Measurements from ENCODE around the gene TAOK2. TPM values are rescaled to one million over a fixed set of nuclear protein-coding genes. Genes with fewer than 3 reads are reported as not detected.

Gene TAOK2
- total RNA-seq, 1 experiment from 2014 or later: 76.2 TPM

DNA sequence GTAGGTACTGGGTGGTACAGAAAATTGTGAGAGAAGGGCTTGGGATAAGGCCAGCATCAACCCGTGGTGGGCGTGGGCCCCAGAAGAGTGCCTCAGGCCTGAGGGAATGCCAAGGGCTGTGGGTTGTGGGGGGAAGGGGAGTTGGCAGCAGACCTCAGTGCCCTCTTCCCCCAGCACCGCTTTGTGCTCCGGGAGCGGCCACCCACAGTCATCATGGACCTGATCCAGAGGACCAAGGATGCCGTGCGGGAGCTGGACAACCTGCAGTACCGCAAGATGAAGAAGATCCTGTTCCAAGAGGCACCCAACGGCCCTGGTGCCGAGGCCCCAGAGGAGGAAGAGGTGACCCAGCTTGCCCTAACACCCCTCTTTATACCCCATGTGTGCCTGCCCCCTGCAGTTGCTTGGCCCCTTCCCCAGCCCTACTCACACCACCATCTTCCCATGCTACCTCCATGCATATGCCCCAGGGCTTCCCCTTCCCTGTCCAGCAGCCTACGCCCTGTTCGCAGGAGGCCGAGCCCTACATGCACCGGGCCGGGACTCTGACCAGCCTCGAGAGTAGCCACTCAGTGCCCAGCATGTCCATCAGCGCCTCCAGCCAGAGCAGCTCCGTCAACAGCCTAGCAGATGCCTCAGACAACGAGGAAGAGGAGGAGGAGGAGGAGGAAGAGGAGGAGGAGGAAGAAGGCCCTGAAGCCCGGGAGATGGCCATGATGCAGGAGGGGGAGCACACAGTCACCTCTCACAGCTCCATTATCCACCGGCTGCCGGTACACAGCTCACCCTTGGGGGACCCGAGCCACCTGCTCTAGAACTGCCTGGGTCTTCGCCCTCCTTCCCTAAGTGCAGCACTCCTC, 9.1 kb downstream of the TAOK2 start:
- Mint-ChIP-seq H3K36me3 (ENCODE audit: insufficient read depth, unreplicated experiment) (peaks cover 46% of the 10 kb centered on the region), H3K27me3 (ENCODE audit: unreplicated experiment) (no peaks in the 10 kb centered on the region), H3K27ac (ENCODE audit: unreplicated experiment) (no peak overlapping the region), H3K4me3 (ENCODE audit: low read depth, unreplicated experiment) (no peak overlapping the region), H3K9me3 (ENCODE audit: low read depth, unreplicated experiment) (no peaks in the 10 kb centered on the region), H3K4me1 (ENCODE audit: low read depth, unreplicated experiment) (no peaks in the 10 kb centered on the region)
- no peak for DNase-seq
- intact Hi-C loops (cut with micrococcal nuclease; ENCODE audit: unreplicated experiment): no loop called here
- CTCF ChIA-PET: interaction anchor here (0.6 kb wide), 1 partner anchor 822 kb away, joined by 3 read pairs; no protein-coding TSS in a partner anchor
- BruUV-seq (replicated peaks): no TSS peak
- no peak for TF ChIP-seq CTCF (IDR thresholded peaks at IDR 0.05; ENCODE audit: unreplicated experiment)

DNA sequence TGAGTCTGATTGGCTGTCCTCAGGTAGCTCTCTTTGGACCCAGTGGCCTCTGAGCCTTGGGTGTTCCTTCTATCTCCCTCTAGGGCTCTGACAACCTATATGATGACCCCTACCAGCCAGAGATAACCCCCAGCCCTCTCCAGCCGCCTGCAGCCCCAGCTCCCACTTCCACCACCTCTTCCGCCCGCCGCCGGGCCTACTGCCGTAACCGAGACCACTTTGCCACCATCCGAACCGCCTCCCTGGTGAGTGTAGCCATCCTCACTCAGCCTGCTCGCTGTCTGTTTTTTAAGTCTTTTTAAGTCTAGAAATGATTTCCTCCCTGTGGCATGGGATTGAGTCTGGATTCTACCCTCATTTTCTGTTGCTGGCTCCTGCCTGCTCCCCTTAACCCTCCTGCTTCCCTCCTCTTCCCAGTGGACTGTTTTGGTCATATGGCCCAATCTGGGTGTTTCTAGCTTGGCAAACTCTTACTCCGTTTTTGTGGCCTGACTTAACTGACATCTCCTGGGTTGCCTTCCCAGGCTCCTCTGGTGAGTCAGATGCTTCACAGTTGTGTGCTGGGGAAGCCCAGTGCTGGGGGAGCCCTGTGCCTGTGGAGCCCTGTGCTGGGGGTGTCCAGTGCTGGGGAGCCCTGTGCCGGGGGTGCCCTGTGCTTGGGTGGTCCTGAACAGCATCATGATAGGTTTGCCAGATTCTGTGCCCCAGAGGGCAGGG, 9.9 kb downstream of the TAOK2 start:
- H3K4me1 Mint-ChIP-seq (ENCODE audit: low read depth, unreplicated experiment): no peaks in the 10 kb centered on the region
- no peaks in the 10 kb centered on the region for H3K9me3 Mint-ChIP-seq (ENCODE audit: low read depth, unreplicated experiment)
- no peak overlapping the region for H3K4me3 Mint-ChIP-seq (ENCODE audit: low read depth, unreplicated experiment)
- BruUV-seq (replicated peaks): no TSS peak
- intact Hi-C loops (cut with micrococcal nuclease; ENCODE audit: unreplicated experiment): no loop called here
- CTCF ChIA-PET: interaction anchor here (1.4 kb wide), 1 partner anchor 8 kb away, joined by 3 read pairs; no protein-coding TSS in a partner anchor
- DNase-seq: no peak
- H3K27ac Mint-ChIP-seq (ENCODE audit: unreplicated experiment): no peak overlapping the region
- no peaks in the 10 kb centered on the region for H3K27me3 Mint-ChIP-seq (ENCODE audit: unreplicated experiment)
- H3K36me3 Mint-ChIP-seq (ENCODE audit: insufficient read depth, unreplicated experiment): peaks cover 54% of the 10 kb centered on the region
- TF ChIP-seq CTCF (IDR thresholded peaks at IDR 0.05; ENCODE audit: unreplicated experiment): no peak

- H3K27me3 Mint-ChIP-seq (ENCODE audit: unreplicated experiment): no peaks in the 10 kb centered on the region
- no peak overlapping the region for H3K4me3 Mint-ChIP-seq (ENCODE audit: low read depth, unreplicated experiment)
- intact Hi-C loops (cut with micrococcal nuclease; ENCODE audit: unreplicated experiment): no loop called here
- no peak for TF ChIP-seq CTCF (IDR thresholded peaks at IDR 0.05; ENCODE audit: unreplicated experiment)
- H3K9me3 Mint-ChIP-seq (ENCODE audit: low read depth, unreplicated experiment): no peaks in the 10 kb centered on the region
- no peak for DNase-seq
- BruUV-seq (replicated peaks): no TSS peak
- H3K27ac Mint-ChIP-seq (ENCODE audit: unreplicated experiment): no peak overlapping the region
- CTCF ChIA-PET: interaction anchor here (1.4 kb wide), 1 partner anchor 8 kb away, joined by 3 read pairs; no protein-coding TSS in a partner anchor
- H3K36me3 Mint-ChIP-seq (ENCODE audit: insufficient read depth, unreplicated experiment): peaks cover 48% of the 10 kb centered on the region
- H3K4me1 Mint-ChIP-seq (ENCODE audit: low read depth, unreplicated experiment): no peaks in the 10 kb centered on the region
Measured at GRCh38 chr16:29984137-29984763, 10.6 kb downstream of the TAOK2 start.

- CTCF ChIA-PET: interaction anchor here (1.4 kb wide), 1 partner anchor 9 kb away, joined by 3 read pairs; no protein-coding TSS in a partner anchor
- no peaks in the 10 kb centered on the region for H3K9me3 Mint-ChIP-seq (ENCODE audit: low read depth, unreplicated experiment)
- no peak overlapping the region for H3K27ac Mint-ChIP-seq (ENCODE audit: unreplicated experiment)
- no peak for TF ChIP-seq CTCF (IDR thresholded peaks at IDR 0.05; ENCODE audit: unreplicated experiment)
- H3K27me3 Mint-ChIP-seq (ENCODE audit: unreplicated experiment): no peaks in the 10 kb centered on the region
- H3K36me3 Mint-ChIP-seq (ENCODE audit: insufficient read depth, unreplicated experiment): peaks cover 53% of the 10 kb centered on the region
- no TSS peak for BruUV-seq (replicated peaks)
- DNase-seq: no peak
- no peaks in the 10 kb centered on the region for H3K4me1 Mint-ChIP-seq (ENCODE audit: low read depth, unreplicated experiment)
- intact Hi-C loops (cut with micrococcal nuclease; ENCODE audit: unreplicated experiment): no loop called here
- no peak overlapping the region for H3K4me3 Mint-ChIP-seq (ENCODE audit: low read depth, unreplicated experiment)
Measured at GRCh38 chr16:29984764-29985147, 11.1 kb downstream of the TAOK2 start.
